ENCODE results near the gene ARPP21.

ARPP21 gene

DNA sequence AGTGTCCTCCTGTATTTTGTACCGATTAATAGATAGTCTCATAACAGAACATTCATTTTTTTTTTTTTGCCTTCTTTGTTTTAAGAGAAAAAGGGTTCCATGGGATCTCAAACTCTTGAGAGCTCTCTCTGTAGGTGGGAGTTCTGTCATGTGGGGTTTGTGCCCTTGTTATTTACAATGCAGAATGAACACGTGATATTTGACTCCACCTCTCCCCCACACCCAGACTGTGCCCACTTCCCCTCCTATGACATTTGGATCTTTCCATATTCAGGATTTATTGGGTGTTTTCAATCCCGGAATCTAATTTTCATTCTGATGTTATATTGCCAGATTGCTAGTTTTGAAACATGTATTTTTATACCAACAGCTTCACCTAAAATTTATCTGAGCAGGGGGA, 49.5 kb downstream of the ARPP21 start:
- TF ChIP-seq ZFX (IDR thresholded peaks at IDR 0.05) = no peak
- H3K27ac ChIP-seq = no peak overlapping the region

DNA sequence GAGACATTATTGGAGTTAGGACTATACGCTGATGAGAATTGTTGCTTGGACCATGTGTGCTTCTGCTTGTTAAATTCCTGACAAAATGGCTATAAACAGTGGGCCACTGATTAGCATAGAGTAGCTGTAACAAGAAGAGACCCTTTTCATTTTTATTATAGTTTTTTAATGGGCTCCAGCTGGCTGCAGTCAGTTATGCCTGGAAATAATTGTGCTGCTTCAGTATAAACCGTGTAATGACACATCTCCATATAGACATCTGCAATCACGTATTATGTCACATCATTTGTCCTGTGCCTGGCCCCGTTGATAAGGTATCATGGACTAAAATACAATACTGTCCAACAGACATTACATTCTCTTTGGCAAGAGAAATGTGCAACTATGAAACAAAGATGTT, 50.9 kb downstream of the ARPP21 start:
- TF ChIP-seq, protein P1, sequence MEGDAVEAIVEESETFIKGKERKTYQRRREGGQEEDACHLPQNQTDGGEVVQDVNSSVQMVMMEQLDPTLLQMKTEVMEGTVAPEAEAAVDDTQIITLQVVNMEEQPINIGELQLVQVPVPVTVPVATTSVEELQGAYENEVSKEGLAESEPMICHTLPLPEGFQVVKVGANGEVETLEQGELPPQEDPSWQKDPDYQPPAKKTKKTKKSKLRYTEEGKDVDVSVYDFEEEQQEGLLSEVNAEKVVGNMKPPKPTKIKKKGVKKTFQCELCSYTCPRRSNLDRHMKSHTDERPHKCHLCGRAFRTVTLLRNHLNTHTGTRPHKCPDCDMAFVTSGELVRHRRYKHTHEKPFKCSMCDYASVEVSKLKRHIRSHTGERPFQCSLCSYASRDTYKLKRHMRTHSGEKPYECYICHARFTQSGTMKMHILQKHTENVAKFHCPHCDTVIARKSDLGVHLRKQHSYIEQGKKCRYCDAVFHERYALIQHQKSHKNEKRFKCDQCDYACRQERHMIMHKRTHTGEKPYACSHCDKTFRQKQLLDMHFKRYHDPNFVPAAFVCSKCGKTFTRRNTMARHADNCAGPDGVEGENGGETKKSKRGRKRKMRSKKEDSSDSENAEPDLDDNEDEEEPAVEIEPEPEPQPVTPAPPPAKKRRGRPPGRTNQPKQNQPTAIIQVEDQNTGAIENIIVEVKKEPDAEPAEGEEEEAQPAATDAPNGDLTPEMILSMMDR (conservative IDR thresholded peaks at IDR 0.05) = no peak
- TF ChIP-seq ZFX (IDR thresholded peaks at IDR 0.05) = no peak
- H3K27ac ChIP-seq = no peak overlapping the region

DNA sequence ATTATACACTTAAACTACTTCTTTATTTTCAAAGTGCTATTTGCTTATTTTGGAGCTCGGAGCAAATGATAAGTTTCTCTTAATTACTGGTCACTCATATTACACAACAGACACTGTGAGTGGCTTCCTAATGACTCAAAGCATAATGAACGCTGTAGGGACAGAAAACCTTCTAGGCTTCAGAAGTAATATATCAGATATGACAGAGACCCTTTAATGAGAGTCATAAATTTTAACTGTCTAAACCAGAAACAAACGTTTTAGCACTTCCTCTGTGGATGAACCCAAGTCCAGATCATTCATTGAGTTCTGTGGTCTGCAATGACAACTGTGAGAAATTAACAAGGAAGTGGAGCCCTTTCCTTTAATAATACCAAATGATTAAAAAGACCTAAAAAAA, 66.6 kb downstream of the ARPP21 start:
- no peak overlapping the region for H3K27ac ChIP-seq
- TF ChIP-seq, protein P1 (conservative IDR thresholded peaks at IDR 0.05) = no peak
- TF ChIP-seq ZFX (IDR thresholded peaks at IDR 0.05) = no peak

DNA sequence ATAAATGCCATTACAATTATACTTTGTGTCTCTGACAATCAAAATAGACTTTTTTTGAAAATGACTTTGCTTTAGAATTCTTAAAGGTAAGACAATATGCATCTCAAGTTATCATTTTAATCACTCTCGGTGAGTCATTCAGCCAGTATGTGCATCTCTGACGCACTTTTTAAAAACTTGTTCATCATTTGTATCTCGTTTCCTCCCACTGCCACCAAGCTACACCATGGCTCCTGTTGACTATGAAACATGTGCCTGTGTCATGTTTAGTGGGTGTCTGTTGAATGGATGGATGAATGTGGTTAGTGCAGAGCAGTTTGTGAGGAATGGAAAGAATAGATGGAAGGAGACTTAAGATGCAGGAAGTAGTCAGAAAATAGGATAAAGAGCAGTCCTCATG, 68.6 kb downstream of the ARPP21 start:
- H3K27ac ChIP-seq = no peak overlapping the region

GRCh38 chr3:35708394-35709271, 69.3 kb downstream of the ARPP21 start:
- TF ChIP-seq ZFX (IDR thresholded peaks at IDR 0.05) = no peak
- TF ChIP-seq, protein P1 (conservative IDR thresholded peaks at IDR 0.05) = no peak
- no peak overlapping the region for H3K27ac ChIP-seq

More for the DNA sequence above, 68.6 kb downstream of the ARPP21 start:
- TF ChIP-seq ZFX (IDR thresholded peaks at IDR 0.05) = no peak
- TF ChIP-seq, protein P1 (conservative IDR thresholded peaks at IDR 0.05) = no peak

- TF ChIP-seq, protein P1 (conservative IDR thresholded peaks at IDR 0.05) = no peak
- TF ChIP-seq ZFX (IDR thresholded peaks at IDR 0.05) = no peak
- H3K27ac ChIP-seq = no peak overlapping the region
These were observed 70.4 kb downstream of the ARPP21 start for GRCh38 chr3:35709691-35710090.

DNA sequence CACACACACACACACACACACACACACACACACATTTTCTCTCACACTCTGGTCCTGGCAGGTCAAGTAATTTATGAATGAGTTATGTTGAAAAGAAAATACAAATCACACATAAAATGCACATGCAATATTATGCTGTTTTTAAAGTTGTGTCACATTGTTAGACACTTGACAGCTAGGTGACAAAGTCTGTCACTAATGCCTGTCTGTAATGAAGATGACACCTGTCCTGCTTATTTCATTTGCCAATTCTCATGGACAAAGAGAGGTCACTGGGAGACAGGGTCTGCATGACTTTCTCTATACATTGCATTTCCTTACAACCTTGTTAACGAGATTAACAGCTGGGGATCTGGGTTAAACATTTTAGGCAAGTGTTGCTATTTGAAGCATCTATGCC, 71.2 kb downstream of the ARPP21 start:
- TF ChIP-seq ZFX (IDR thresholded peaks at IDR 0.05) = no peak
- TF ChIP-seq, protein P1 (conservative IDR thresholded peaks at IDR 0.05) = no peak
- H3K27ac ChIP-seq = no peak overlapping the region

GRCh38 chr3:35718921-35719320, 79.6 kb downstream of the ARPP21 start:
- no peak overlapping the region for H3K27ac ChIP-seq
- TF ChIP-seq, protein P1 (conservative IDR thresholded peaks at IDR 0.05) = no peak
- TF ChIP-seq ZFX (IDR thresholded peaks at IDR 0.05) = no peak
